Astrocyte (in vitro differentiated cells and primary cell): ENCODE data around the gene ALPI. TPM values are rescaled to one million over a fixed set of nuclear protein-coding genes. Genes with fewer than 3 reads are reported as not detected.
A peak's percentile ranks its signal among the peaks of the same experiment; 100 is the strongest.
"Not testable (repeated sequence)": the region's sequence is repeated elsewhere in the genome, so short reads cannot be mapped to it uniquely, and the experiment has no call there.

Source experiments
- DNase-seq: peaks from one replicate; pipeline ENCODE4 v3.0.0-alpha.2; 2010; ENCODE audit warnings: low read depth
- FAIRE-seq: peaks from 2 replicates; lab custom pipeline; 2011; peaks lifted over from hg19 to GRCh38; lab: Jason Lieb, UNC
- H2AFZ ChIP-seq: 2 replicates; pipeline ENCODE4 v1.6.0; 2012; ENCODE audit warnings: low read depth, low read length, inconsistent platforms
- H3K27ac ChIP-seq: 2 replicates; pipeline ENCODE4 v1.5.1; 2011; ENCODE audit warnings: low read depth, low read length, inconsistent platforms
- H3K27me3 ChIP-seq: 2 replicates; pipeline ENCODE4 v1.6.0; 2011; ENCODE audit warnings: low read length, inconsistent platforms; ENCODE audit not compliant: insufficient read depth
- H3K36me3 ChIP-seq: 2 replicates; pipeline ENCODE4 v1.5.1; 2011; ENCODE audit warnings: low read length, inconsistent platforms; ENCODE audit not compliant: insufficient read depth
- H3K4me1 ChIP-seq: 2 replicates; pipeline ENCODE4 v1.5.1; 2011; ENCODE audit warnings: low read length, inconsistent platforms; ENCODE audit not compliant: insufficient read depth
- H3K4me2 ChIP-seq: 2 replicates; pipeline ENCODE4 v1.6.0; 2012; ENCODE audit warnings: low read length, inconsistent platforms
- H3K4me3 ChIP-seq: 2 replicates; pipeline ENCODE4 v1.5.1; 2011; ENCODE audit warnings: low read depth, mild to moderate bottlenecking, low read length, inconsistent platforms; ENCODE audit not compliant: insufficient read depth
- H3K79me2 ChIP-seq: 2 replicates; pipeline ENCODE4 v1.6.0; 2012; ENCODE audit warnings: mild to moderate bottlenecking, low read length, inconsistent platforms; ENCODE audit not compliant: insufficient read depth
- H3K9ac ChIP-seq: 2 replicates; pipeline ENCODE4 v1.6.0; 2012; ENCODE audit warnings: mild to moderate bottlenecking, low read length, inconsistent platforms
- H3K9me3 ChIP-seq: 2 replicates; pipeline ENCODE4 v1.5.1; 2012; ENCODE audit warnings: low read depth, mild to moderate bottlenecking, low read length, inconsistent platforms; ENCODE audit not compliant: insufficient read depth
- H4K20me1 ChIP-seq: 2 replicates; pipeline ENCODE4 v1.6.0; 2012; ENCODE audit warnings: low read length, inconsistent platforms; ENCODE audit not compliant: insufficient read depth
- H3K27ac Mint-ChIP-seq: one replicate; pipeline ENCODE4 v1.8.0; 2021; ENCODE audit warnings: mild to moderate bottlenecking, mixed read lengths; ENCODE audit not compliant: unreplicated experiment
- H3K27me3 Mint-ChIP-seq: one replicate; pipeline ENCODE4 v1.8.0; 2021; ENCODE audit warnings: low read depth, mixed read lengths; ENCODE audit not compliant: unreplicated experiment
- H3K36me3 Mint-ChIP-seq: one replicate; pipeline ENCODE4 v1.8.0; 2021; ENCODE audit warnings: low read depth, mixed read lengths; ENCODE audit not compliant: unreplicated experiment
- H3K4me1 Mint-ChIP-seq: one replicate; pipeline ENCODE4 v1.8.0; 2021; ENCODE audit warnings: low read depth, mixed read lengths; ENCODE audit not compliant: unreplicated experiment
- H3K4me3 Mint-ChIP-seq: one replicate; pipeline ENCODE4 v1.8.0; 2021; ENCODE audit warnings: mild to moderate bottlenecking, moderate library complexity, mixed read lengths; ENCODE audit not compliant: unreplicated experiment
- H3K9me3 Mint-ChIP-seq: one replicate; pipeline ENCODE4 v1.8.0; 2021; ENCODE audit warnings: mild to moderate bottlenecking, mixed read lengths; ENCODE audit not compliant: unreplicated experiment
- EZH2 ChIP-seq: IDR thresholded peaks from 2 replicates; pipeline ENCODE4 v1.6.1; 2012; ENCODE audit warnings: mild to moderate bottlenecking, low read length, inconsistent platforms; ENCODE audit not compliant: insufficient read depth
- total RNA-seq: library from RNA; stranded (reverse); gene quantifications from 2 replicates; pipeline ENCODE4 v1.2.1, GENCODE V29; 2021
- TF ChIP-seq, protein P1 (sequence below): IDR thresholded peaks from 2 replicates; pipeline ENCODE4 v1.5.1; 2011; ENCODE audit warnings: low read depth, mild to moderate bottlenecking, inconsistent platforms, low read length, moderate library complexity; ENCODE audit not compliant: insufficient read depth

Gene ALPI
- total RNA-seq, 1 donor from 2014 or later, result not detected

DNA sequence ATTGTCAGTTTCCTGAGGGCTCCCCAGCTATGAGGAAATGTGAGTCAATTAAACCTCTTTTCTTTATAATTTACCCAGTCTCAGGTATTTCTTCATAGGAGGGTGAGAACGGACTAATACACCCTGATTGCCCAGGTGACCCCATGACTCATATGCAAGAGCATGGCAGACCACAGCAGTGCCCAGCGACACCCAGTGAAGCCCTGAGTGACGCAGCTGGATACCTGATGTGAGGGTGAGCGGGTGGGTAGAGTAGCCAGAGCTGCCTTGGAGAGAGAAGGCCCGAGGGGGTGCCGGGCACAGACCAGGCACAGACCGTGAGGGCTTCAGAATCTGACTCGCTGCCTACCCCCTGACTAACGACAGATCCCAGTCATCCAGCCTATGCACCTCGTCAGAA is 33.9 kb upstream of the ALPI start:
- TF ChIP-seq, protein P1, sequence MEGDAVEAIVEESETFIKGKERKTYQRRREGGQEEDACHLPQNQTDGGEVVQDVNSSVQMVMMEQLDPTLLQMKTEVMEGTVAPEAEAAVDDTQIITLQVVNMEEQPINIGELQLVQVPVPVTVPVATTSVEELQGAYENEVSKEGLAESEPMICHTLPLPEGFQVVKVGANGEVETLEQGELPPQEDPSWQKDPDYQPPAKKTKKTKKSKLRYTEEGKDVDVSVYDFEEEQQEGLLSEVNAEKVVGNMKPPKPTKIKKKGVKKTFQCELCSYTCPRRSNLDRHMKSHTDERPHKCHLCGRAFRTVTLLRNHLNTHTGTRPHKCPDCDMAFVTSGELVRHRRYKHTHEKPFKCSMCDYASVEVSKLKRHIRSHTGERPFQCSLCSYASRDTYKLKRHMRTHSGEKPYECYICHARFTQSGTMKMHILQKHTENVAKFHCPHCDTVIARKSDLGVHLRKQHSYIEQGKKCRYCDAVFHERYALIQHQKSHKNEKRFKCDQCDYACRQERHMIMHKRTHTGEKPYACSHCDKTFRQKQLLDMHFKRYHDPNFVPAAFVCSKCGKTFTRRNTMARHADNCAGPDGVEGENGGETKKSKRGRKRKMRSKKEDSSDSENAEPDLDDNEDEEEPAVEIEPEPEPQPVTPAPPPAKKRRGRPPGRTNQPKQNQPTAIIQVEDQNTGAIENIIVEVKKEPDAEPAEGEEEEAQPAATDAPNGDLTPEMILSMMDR, result no peak
- TF ChIP-seq EZH2, result no peak
- FAIRE-seq (no peak), DNase-seq (no peak)
- Histone ChIP-seq H3K4me1 (no peaks in the 10 kb centered on the region), H3K9ac (no peak overlapping the region), H3K4me2 (no peak overlapping the region), H3K4me3 (no peak overlapping the region), H3K79me2 (no peaks in the 10 kb centered on the region), H2AFZ (no peak overlapping the region), H3K36me3 (no peaks in the 10 kb centered on the region), H4K20me1 (no peaks in the 10 kb centered on the region), H3K9me3 (peaks cover 16% of the 10 kb centered on the region), H3K27me3 (peaks cover 59% of the 10 kb centered on the region), H3K27ac (no peak overlapping the region)
- H3K4me3 Mint-ChIP-seq, result no peak overlapping the region
- no peaks in the 10 kb centered on the region for H3K4me1 Mint-ChIP-seq
- peaks cover 12% of the 10 kb centered on the region for H3K9me3 Mint-ChIP-seq
- peaks cover 72% of the 10 kb centered on the region for H3K27me3 Mint-ChIP-seq
- H3K36me3 Mint-ChIP-seq, result no peaks in the 10 kb centered on the region
- H3K27ac Mint-ChIP-seq, result no peak overlapping the region

GRCh38 chr2:232422996-232423395 is 33.0 kb upstream of the ALPI start:
- H3K4me3 Mint-ChIP-seq, H3K4me3 ChIP-seq: not testable (repeated sequence)
- H3K27me3 Mint-ChIP-seq, result peaks cover 64% of the 10 kb centered on the region

DNA sequence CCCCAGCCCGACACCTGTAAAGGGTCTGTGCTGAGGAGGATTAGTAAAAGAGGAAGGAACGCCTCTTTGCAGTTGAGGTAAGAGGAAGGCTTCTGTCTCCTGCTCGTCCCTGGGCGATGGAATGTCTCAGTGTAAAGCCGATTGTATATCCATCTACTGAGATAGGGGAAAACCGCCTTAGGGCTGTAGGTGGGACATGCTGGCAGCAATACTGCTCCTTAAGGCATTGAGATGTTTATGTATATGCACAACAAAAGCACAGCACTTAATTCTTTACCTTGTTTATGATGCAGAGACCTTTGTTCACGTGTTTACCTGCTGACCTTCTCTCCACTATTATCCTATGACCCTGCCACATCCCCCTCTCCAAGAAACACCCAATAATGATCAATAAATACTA is 32.5 kb upstream of the ALPI start:
- Mint-ChIP-seq H3K27me3 (peaks cover 63% of the 10 kb centered on the region), H3K4me3 (peak overlapping the region; percentile 27)
- H3K36me3 Mint-ChIP-seq, H3K9ac ChIP-seq, DNase-seq, H2AFZ ChIP-seq, H3K4me3 ChIP-seq, H3K4me1 Mint-ChIP-seq, H3K79me2 ChIP-seq, H3K27ac ChIP-seq, H3K4me2 ChIP-seq, H3K36me3 ChIP-seq, FAIRE-seq, H3K4me1 ChIP-seq, H4K20me1 ChIP-seq, H3K27ac Mint-ChIP-seq, H3K9me3 Mint-ChIP-seq: not testable (repeated sequence)
- H3K9me3 ChIP-seq, result peaks cover 16% of the 10 kb centered on the region
- peaks cover 54% of the 10 kb centered on the region for H3K27me3 ChIP-seq

More at GRCh38 chr2:232422996-232423395, 33.0 kb upstream of the ALPI start:
- H2AFZ ChIP-seq, H3K9ac ChIP-seq, H3K4me2 ChIP-seq, H3K4me1 Mint-ChIP-seq, H3K36me3 ChIP-seq, FAIRE-seq, H3K27ac Mint-ChIP-seq, H3K36me3 Mint-ChIP-seq, H4K20me1 ChIP-seq, H3K79me2 ChIP-seq, H3K4me1 ChIP-seq, H3K27ac ChIP-seq, DNase-seq: not testable (repeated sequence)
- Histone ChIP-seq H3K9me3 (peaks cover 16% of the 10 kb centered on the region), H3K27me3 (peaks cover 58% of the 10 kb centered on the region)
- H3K9me3 Mint-ChIP-seq, result peaks cover 12% of the 10 kb centered on the region
